NCI-H1436 (cell line): ENCODE measurements around the gene TMEM212.

Experiments
- DNase-seq: peaks from one replicate; lab custom pipeline; 2025; lab: John Stamatoyannopoulos, UW

TMEM212 gene

DNA sequence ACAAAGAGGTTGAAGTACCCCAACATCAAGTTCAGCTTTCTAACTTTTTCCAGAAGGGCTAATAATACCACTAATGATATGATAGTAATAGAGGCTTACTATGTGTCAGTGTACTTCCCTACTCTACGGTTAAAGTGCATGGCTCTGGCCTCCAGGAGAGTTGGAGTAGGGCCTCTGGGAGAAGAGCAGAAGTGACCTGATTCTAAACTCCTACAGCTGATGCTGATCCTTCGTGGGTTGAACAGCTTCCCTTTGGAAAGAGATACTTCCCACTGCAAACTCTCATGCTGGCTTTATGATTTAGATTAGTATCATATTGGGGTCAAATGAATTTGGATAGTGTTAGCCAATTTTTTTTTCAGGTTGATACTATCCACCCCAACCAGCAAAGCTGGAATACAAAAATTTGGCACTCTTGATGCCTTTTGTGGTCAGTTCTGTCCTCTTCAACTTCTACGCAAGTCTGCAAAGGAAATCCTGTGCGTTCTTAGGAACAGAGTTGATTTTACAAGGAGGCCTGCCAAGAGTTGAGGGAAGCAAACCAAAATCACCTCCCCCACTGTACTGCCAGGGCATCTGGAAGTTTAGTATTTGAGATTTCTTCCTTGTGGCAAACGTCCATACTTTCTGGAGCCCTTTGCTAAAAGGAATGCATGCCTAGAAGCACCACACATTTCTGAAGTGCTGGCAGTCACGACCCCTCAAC is 17.8 kb downstream of the TMEM212 start:
- no peak for DNase-seq

GRCh38 chr3:171862392-171862791 is 19.2 kb downstream of the TMEM212 start:
- no peak for DNase-seq

GRCh38 chr3:171862993-171863521 is 19.9 kb downstream of the TMEM212 start:
- no peak for DNase-seq

DNA sequence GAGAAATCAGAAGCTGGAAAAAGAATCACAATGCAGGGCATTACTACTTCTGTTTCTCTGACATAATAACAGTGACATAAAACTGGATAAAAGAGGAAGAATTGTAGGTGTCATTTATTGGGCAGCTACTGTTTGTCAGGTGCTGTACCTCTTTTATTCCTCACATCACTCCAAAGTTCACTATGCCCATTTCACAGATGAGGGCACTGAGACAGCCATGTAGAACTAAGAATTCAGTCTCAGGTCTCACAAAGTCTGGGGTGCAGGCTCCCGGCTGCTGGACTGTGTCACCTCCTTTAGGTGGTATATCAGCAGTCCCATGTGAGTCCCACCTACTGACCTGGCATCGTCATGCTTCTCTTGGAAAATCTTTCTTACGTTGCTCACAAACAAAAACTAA is 20.8 kb downstream of the TMEM212 start:
- no peak for DNase-seq

GRCh38 chr3:171865191-171865865 is 22.2 kb downstream of the TMEM212 start:
- DNase-seq: no peak

DNA sequence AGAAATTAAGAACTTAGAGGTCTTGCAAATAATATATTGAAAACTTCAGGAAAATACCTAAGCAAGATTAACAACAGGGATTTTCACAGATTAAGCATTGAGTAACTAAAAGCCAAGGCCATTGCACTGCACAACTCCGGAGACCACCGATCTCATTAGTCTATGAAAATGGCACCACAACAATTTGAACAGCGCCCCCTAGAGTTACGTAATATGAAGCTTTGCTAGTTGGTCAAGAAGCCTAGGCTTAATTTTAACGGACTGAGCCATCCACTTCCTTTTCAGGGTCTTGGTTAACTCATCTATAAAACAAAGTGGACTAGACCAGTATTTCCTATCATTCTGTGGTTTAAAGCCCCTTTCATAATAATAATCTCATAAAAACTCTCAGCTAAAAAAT is 24.8 kb downstream of the TMEM212 start:
- DNase-seq: no peak

DNA sequence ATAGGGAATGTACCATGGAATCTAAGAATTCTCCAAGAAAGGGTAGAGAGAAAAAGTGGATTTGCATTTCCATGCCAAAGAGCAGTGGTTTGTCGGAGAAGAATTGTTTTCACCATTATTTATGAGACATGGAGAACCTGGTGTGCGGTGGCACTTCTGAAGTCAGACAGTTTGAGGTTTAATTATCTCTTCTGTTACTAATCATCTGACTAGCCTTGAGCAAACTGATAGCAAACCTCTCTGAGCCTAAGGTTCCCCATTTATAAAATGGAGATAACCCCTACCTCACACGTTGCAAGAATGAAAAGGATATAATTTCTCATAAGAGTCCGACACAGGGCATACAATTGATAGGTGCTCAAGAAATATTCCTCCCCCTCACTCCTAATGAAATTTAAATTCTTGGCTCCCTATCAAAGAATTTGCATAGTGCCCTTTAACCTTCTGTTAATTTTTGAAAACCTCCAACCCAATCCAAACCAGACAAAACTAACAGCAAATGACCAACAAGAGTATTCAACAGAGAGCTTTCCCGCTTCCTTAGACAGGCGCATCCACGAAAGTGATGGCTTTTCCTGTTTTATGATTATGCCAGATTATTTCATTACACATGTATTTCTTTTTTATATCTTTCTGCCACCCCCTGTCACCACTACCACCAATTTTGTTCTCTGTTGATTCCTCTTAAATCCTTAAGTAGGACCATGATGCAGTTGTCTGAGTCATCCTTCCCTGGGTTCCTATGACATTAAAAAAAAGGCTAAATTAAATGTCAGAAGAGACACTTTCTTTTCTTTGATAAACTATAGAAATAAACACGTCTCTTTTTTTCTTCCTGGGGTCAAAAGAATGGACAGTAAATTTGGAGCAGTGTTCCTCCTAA is 28.5 kb downstream of the TMEM212 start:
- DNase-seq: no peak

DNA sequence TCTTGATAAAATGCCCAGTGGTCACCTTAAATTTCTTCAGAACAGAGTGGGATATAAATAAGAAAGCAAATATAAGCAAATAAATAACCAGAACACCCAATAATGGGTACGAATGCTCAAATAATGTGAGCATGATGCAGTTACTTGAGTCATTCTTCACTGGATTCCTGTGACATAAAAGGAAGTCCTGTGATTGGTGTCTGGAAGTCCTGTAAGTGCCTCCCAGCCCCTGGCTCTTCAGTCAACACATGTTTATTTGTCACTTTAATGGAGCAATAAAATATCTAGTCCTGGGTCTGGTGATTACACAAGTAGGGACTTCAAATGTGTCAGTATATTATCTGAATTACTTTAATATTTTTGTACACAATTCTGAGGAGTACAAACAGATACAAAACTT is 30.4 kb downstream of the TMEM212 start:
- no peak for DNase-seq

GRCh38 chr3:171874251-171874681 is 31.1 kb downstream of the TMEM212 start:
- DNase-seq: no peak

DNA sequence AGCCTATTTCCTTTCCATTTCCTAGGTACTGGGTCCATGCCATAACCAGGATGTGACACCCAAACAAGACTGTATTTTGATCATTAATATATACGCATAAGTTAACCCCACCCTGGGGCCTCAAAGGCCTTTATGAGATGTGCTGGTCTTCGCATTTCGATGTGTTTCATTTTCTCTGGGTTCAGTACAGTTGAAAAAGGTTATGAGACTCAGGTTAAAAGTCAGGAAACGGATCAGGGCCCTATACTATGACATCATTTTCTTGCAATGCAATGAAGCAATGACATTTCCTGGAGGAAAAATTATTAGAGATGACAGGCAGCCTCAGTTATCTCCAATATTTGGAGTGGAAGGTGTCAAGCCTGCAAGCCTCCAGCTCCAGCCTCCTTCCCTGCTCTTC is 31.7 kb downstream of the TMEM212 start:
- DNase-seq: no peak

GRCh38 chr3:171875923-171876412 is 32.8 kb downstream of the TMEM212 start:
- no peak for DNase-seq

DNA sequence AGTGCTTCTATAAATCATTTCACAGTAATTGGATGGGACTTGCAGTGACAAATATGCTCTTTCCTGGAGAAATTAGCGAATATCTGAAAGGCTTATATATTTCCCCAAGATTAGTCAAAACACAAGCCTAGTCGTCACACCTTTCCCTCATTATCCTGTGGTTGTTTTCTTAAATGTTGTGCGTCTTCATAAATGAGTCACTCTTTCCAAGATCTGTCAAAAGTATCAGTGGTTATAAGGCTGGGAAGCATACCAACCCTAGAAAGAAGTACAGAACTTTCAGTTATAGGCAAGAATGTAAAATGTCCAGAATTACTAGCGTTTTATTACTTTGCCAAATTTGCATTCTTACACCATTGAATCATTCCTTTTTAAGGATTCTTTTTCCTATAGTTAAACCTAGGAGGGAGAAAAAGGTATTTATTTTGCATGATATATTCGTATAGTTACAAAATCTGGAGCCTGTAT is 33.6 kb downstream of the TMEM212 start:
- no peak for DNase-seq

GRCh38 chr3:171878461-171879225 is 35.5 kb downstream of the TMEM212 start:
- DNase-seq: no peak

DNA sequence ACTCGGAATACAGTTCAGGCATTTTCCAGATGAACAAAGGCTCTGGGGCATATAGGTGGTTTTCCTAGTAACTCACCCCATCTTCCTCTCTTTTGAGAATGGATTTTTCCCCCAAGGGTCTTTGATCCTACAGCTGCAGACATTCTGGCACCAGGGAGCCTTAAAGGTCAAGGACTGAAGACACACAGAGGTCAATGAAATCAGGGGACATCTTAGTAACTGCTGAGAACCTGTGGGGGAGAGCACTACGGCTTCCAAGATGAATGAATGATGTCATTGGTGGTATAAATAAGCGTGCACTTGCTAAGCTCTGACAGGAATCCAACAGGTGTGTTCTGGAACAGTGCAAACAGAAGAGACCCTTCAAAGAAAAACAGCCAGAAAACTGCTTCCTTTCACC is 36.3 kb downstream of the TMEM212 start:
- DNase-seq: no peak

DNA sequence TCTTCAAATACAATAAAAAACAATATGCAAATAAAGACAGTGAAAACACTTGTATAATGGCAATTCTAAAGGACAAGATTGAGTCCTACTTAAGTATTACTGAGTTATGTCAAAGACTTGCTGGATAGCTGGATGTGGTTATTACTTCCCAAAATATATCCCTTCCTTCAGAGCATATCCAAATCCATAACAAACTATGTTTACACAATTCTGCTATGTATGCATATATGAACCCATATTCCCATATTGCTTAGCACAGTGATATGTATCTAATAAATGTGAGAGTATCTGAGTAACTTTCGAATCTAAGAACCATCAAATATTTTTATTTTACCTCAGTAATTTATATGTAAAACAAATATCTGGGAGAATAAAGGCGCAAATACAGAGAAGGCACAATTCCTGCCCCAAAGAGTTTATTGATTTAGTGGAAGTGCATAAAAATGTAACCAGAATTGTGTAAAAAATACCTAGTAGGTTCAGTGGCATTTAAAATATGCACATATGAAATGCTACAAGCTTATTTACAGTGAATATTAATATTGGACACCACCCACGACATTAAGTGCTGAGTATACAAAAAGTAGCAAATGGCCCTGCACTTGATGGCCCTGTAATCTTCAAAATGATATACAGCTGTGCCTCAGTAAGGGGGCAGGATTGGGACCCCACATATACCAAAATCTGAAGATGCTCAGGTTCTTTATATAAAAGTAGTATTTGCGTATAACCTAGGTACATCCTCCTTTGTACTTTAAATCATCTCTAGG is 37.1 kb downstream of the TMEM212 start:
- no peak for DNase-seq

GRCh38 chr3:171881251-171881650 is 38.1 kb downstream of the TMEM212 start:
- no peak for DNase-seq

DNA sequence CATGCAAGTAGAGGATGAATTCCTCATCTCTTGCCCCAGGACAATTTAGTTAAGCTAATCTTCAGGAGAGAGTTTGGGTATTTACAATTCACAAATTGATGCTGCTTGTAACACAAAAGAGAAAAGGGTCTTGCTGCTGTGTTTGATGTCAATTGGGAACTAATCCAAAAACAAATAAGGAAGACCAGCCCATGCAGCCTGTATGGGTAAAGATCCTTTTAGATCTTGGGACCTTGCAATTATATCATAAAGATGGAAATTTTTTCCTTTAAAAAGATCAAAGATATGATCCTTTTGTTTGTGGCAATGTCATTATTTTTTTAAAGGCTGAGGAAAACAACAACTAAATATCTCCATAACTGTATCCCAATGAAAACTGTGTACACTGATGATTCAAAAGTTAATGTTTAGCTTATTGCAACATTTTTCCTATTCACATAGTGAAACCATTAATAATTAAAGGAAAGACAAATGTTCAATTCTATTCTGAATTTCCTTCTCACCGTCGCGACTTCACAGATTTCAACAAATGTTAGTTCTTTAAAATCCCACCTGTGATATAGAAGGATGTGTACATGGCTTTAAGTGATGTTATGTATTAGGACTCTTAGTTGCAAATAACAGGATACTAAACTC is 40.2 kb downstream of the TMEM212 start:
- DNase-seq: no peak

DNA sequence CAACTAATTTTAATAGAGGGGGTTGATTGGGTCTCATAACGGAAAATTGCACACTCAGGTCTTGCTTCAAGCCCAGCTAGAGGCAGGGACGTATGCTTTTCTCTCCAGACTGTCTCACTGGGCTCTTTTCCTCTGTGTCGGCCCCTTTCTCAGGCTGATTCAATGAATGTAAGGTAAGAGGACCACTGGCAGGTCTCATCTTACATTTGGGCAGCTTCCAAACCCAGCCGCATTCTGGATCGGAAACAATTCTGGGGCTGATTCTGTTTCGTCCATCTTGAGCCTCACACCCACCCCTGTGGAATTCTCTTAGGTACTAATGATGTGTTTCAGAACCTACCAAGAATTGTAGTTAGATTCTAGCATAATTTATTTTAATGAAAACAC is 40.7 kb downstream of the TMEM212 start:
- no peak for DNase-seq

GRCh38 chr3:171888466-171888865 is 45.3 kb downstream of the TMEM212 start:
- no peak for DNase-seq

DNA sequence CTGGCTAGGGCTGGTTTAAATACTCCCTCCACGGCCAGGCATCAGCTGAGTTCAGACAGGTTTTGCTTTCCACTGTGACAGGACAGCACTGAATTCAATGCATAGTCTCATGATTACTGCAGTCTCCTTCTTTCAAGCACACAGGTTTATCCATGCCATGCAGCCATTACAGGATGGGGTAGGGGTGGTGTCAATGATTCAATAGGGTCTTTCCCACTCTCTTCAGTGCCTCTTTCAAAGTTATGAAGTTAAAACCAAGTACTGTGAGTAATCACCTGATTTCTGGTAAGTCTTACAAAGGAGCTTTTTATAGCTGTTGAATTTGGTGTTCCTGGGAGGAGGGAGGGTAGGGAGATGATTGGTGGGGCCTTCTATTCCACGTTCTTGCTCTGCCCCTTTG is 47.2 kb downstream of the TMEM212 start:
- DNase-seq: no peak
